Vagina (tissue), 2 donors: ENCODE measurements around the gene ZCRB1. TPM values are rescaled to one million over a fixed set of nuclear protein-coding genes. Genes with fewer than 3 reads are reported as not detected.

Experiments
- DNase-seq, 2 donors: peaks; one replicate each; pipeline ENCODE4 v3.0.0-alpha.2; 2017; ENCODE audit errors: extremely low spot score in 2 of 2
- H3K27ac ChIP-seq: fragments of 200-600 bp; sonication (generic); one replicate; pipeline ENCODE4 v1.5.1; 2019
- H3K27me3 ChIP-seq: fragments of 200-600 bp; sonication (generic); one replicate; pipeline ENCODE4 v1.5.1; 2019
- H3K36me3 ChIP-seq, 2 donors: fragments of 200-600 bp; sonication (generic); one replicate each; pipeline ENCODE4 v1.5.1; 2017 to 2019
- H3K4me1 ChIP-seq: fragments of 200-600 bp; sonication (generic); one replicate; pipeline ENCODE4 v1.5.1; 2019
- H3K4me3 ChIP-seq, 2 donors: fragments of 200-600 bp; sonication (generic); 1 replicate in 1 of 2; 2 replicates in 1 of 2; pipeline ENCODE4 v1.5.1; 2016 to 2019
- H3K9me3 ChIP-seq: fragments of 200-600 bp; sonication (generic); one replicate; pipeline ENCODE4 v1.5.1; 2019
- CTCF ChIP-seq, 3 experiments: fragments of 450-650 bp in 2 of 3; fragments of 200-600 bp in 1 of 3; sonication (generic) in 1 of 3; IDR thresholded peaks; one replicate each; pipeline ENCODE4 v1.5.1; 2017 to 2019; ENCODE audit warnings: antibody characterized with exemption in 3 of 3, mild to moderate bottlenecking in 2 of 3, moderate library complexity in 2 of 3
- POLR2A ChIP-seq, 2 donors: fragments of 450-650 bp; IDR thresholded peaks; one replicate each; pipeline ENCODE4 v1.6.1; 2017; ENCODE audit warnings: antibody characterized with exemption in 2 of 2, mild to moderate bottlenecking in 2 of 2, moderate library complexity in 2 of 2
- POLR2AphosphoS5 ChIP-seq, 2 donors: sonication (generic); formaldehyde crosslinking; IDR thresholded peaks; one replicate each; pipeline ENCODE4 v1.9.0; 2017; ENCODE audit warnings: antibody characterized with exemption in 2 of 2, mild to moderate bottlenecking in 2 of 2, low read depth in 1 of 2; ENCODE audit not compliant: insufficient read depth in 1 of 2
- intact Hi-C: fragments of 100-400 bp; cut with DNase I; formaldehyde crosslinking; loops from one replicate; pipeline ENCODE4 v1.15.1; 2023
- total RNA-seq: library from RNA; depleted of rRNA; stranded (reverse); fragments of >200 nt; gene quantifications from one replicate; pipeline ENCODE4 v1.2.3, GENCODE V29; 2016

The ZCRB1 gene
- total RNA-seq, 1 donor from 2014 or later, result 36.3 TPM

- H3K9me3 ChIP-seq, result no peaks in the 10 kb centered on the region
- H3K36me3 ChIP-seq, result peaks cover 0 to 3% of the 10 kb centered on the region in 2 donors
- peak overlapping the region; percentile 68 to 72 for H3K4me3 ChIP-seq
- H3K4me1 ChIP-seq, result peaks cover 28% of the 10 kb centered on the region
- H3K27me3 ChIP-seq, result no peaks in the 10 kb centered on the region
- TF ChIP-seq POLR2AphosphoS5 (IDR thresholded peaks at IDR 0.05; ENCODE audit: insufficient read depth in 1 of 2, low read depth in 1 of 2) (no peak), POLR2A (IDR thresholded peaks at IDR 0.05) (no peak), CTCF (IDR thresholded peaks at IDR 0.05) (no peak)
- intact Hi-C loops, result loop anchor here (10.0 kb wide), 1 partner anchor 92 kb away; the partner anchor contains the start of gene YAF2
- peak overlapping the region; percentile 85 for H3K27ac ChIP-seq
- DNase-seq, result no peak
Measured at GRCh38 chr12:42326541-42327226, 790 bp upstream of the ZCRB1 start.

GRCh38 chr12:42325326-42325652 lies 605 bp downstream of the ZCRB1 start:
- peak overlapping the region; percentile 68 to 72 for H3K4me3 ChIP-seq
- no peak for DNase-seq
- H3K9me3 ChIP-seq, result no peaks in the 10 kb centered on the region
- intact Hi-C loops, result loop anchor here (10.0 kb wide), 1 partner anchor 90 kb away; the partner anchor contains the start of gene YAF2
- H3K27me3 ChIP-seq, result no peaks in the 10 kb centered on the region
- H3K4me1 ChIP-seq, result peaks cover 28% of the 10 kb centered on the region
- peaks cover 0 to 3% of the 10 kb centered on the region in 2 donors for H3K36me3 ChIP-seq
- peak overlapping the region; percentile 85 for H3K27ac ChIP-seq
- no peak for TF ChIP-seq CTCF (IDR thresholded peaks at IDR 0.05)
- TF ChIP-seq POLR2A (IDR thresholded peaks at IDR 0.05), result no peak
- TF ChIP-seq POLR2AphosphoS5 (IDR thresholded peaks at IDR 0.05; ENCODE audit: insufficient read depth in 1 of 2, low read depth in 1 of 2), result no peak

DNA sequence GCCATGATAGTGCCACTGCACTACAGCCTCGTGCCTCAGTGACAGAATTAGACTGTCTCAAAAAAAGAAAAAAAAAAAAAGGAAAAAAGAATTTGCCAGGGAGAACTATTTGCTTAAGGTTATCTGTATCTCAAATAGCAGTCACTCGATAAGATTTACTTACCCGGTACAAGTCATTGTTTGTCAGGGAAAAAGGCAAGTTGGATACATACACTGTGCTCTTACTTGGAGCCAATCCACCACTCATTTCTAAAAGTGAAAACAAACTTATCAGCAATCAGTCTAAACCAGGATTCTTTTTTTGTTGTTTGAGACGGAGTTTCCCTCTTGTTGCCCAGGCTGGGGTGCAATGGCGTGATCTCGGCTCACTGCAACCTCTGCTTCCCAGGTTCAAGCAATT lies 2.0 kb downstream of the ZCRB1 start:
- TF ChIP-seq POLR2AphosphoS5 (IDR thresholded peaks at IDR 0.05; ENCODE audit: insufficient read depth in 1 of 2, low read depth in 1 of 2) (no peak), POLR2A (IDR thresholded peaks at IDR 0.05) (no peak)
- DNase-seq, result no peak
- Histone ChIP-seq H3K27me3 (no peaks in the 10 kb centered on the region), H3K4me1 (peaks cover 25% of the 10 kb centered on the region), H3K9me3 (no peaks in the 10 kb centered on the region), H3K27ac (no peak overlapping the region), H3K4me3 (no peak overlapping the region), H3K36me3 (peaks cover 0 to 3% of the 10 kb centered on the region in 2 donors)
- intact Hi-C loops, result loop anchor here (10.0 kb wide), 1 partner anchor 89 kb away; the partner anchor contains the start of gene YAF2

DNA sequence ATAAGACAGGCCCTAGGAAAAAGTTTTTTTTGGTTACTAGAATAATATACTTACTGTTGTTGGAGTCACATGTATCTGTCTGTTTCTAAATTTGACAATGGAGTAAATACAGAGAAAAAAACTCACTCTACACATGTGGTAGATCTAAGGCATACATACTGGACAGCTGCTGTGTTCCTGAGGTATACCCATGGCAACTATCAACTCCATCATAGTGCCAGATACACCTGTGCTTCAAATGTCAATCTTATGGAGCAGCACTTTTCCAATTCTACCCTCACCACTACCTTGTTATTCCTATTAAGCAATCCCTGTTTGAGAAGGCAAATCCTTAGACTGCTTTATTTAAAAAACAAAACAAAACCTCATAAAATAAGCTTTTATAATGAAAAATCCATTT lies 3.3 kb downstream of the ZCRB1 start:
- Histone ChIP-seq H3K27me3 (no peaks in the 10 kb centered on the region), H3K4me3 (no peak overlapping the region), H3K9me3 (no peaks in the 10 kb centered on the region), H3K36me3 (peaks cover 0 to 3% of the 10 kb centered on the region in 2 donors), H3K4me1 (peaks cover 12% of the 10 kb centered on the region), H3K27ac (no peak overlapping the region)
- intact Hi-C loops, result loop anchor here (10.0 kb wide), 1 partner anchor 88 kb away; the partner anchor contains the start of gene YAF2
- TF ChIP-seq CTCF (IDR thresholded peaks at IDR 0.05) (no peak), POLR2AphosphoS5 (IDR thresholded peaks at IDR 0.05; ENCODE audit: insufficient read depth in 1 of 2, low read depth in 1 of 2) (no peak), POLR2A (IDR thresholded peaks at IDR 0.05) (no peak)
- DNase-seq, result no peak

DNA sequence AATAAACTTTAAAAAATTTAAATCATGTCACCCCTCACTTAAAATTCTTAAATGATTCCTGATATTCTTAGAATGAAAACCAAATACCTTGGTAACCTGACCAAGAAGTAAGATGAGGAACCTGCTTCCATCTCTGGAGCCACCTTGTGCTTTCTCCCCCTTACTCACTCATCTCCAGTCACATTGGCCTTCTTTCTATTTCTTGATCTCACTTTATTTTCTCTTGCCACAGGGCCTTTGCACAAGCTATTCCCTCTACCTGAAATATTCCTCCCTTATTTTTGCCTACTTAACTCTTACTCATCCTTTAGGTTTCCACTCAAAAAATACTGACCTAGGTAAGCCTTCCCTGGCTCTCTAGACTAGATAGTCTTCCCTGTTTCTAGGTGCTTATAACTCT lies 5.1 kb downstream of the ZCRB1 start:
- Histone ChIP-seq H3K4me1 (no peaks in the 10 kb centered on the region), H3K27me3 (no peaks in the 10 kb centered on the region), H3K27ac (no peak overlapping the region), H3K9me3 (no peaks in the 10 kb centered on the region), H3K36me3 (peaks cover 0 to 7% of the 10 kb centered on the region in 2 donors), H3K4me3 (no peak overlapping the region)
- TF ChIP-seq POLR2A (IDR thresholded peaks at IDR 0.05), result no peak
- TF ChIP-seq POLR2AphosphoS5 (IDR thresholded peaks at IDR 0.05; ENCODE audit: insufficient read depth in 1 of 2, low read depth in 1 of 2), result no peak
- no peak for TF ChIP-seq CTCF (IDR thresholded peaks at IDR 0.05)
- intact Hi-C loops, result loop anchor here (10.0 kb wide), 1 partner anchor 86 kb away; the partner anchor contains the start of gene YAF2
- DNase-seq, result no peak
